LNCaP clone FGC (cell line): ENCODE measurements around the gene PHGDH.

Experiments used
- DNase-seq: peaks from one replicate; pipeline ENCODE4 v3.0.0-alpha.2; 2011; ENCODE audit warnings: low read depth
- H3K4me3 ChIP-seq: 2 replicates; pipeline ENCODE4 v1.5.1; 2011; ENCODE audit warnings: mild to moderate bottlenecking, low read depth, low read length, control low read depth
- TF ChIP-seq, protein P1 (sequence below): IDR thresholded peaks from 2 replicates; pipeline ENCODE4 v1.5.1; 2012; ENCODE audit warnings: mild to moderate bottlenecking; ENCODE audit not compliant: control insufficient read depth, insufficient read depth; ENCODE audit errors: extremely low read depth

Gene PHGDH

DNA sequence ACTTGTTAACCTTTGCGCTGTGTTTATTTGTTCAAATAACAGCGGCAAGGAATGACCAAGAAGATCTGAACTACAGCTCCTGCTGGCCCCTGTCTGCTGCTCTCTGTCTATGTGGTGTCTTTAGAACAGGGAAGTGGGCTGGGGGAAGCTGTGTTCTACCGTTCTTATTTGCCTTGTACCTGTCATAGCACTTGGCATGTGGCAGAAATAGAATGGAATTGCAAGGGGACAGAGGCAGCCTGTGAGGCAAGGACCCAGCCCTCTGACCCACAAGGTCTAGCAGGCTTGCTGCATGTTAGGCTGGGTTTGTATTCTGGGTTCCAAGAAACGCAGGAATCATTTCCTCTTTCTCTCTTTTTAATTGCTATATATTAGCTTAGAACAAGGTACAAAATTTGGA, 36.3 kb downstream of the PHGDH start:
- TF ChIP-seq, protein P1, sequence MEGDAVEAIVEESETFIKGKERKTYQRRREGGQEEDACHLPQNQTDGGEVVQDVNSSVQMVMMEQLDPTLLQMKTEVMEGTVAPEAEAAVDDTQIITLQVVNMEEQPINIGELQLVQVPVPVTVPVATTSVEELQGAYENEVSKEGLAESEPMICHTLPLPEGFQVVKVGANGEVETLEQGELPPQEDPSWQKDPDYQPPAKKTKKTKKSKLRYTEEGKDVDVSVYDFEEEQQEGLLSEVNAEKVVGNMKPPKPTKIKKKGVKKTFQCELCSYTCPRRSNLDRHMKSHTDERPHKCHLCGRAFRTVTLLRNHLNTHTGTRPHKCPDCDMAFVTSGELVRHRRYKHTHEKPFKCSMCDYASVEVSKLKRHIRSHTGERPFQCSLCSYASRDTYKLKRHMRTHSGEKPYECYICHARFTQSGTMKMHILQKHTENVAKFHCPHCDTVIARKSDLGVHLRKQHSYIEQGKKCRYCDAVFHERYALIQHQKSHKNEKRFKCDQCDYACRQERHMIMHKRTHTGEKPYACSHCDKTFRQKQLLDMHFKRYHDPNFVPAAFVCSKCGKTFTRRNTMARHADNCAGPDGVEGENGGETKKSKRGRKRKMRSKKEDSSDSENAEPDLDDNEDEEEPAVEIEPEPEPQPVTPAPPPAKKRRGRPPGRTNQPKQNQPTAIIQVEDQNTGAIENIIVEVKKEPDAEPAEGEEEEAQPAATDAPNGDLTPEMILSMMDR = no peak
- no peak overlapping the region for H3K4me3 ChIP-seq
- DNase-seq = no peak

DNA sequence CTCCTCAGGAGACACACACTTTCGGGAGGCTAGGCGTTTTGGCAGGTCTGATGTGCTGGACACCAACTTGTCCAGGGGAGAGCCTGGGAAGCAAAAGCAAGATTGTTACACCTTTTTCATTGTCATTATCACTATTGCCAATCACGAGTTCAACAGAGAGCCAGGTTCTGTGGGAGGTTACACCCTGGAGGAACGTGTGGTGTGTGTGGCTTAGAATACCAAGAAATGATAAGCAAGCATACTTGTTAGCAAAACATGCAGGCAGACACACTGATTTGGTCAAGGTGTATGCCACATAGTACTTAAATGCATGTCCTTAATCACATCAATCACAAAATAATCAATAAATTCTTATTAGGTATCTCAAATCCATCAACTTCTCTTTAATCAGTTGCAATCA, 40.9 kb downstream of the PHGDH start:
- TF ChIP-seq, protein P1 = no peak
- no peak overlapping the region for H3K4me3 ChIP-seq
- no peak for DNase-seq

- no peak overlapping the region for H3K4me3 ChIP-seq
- TF ChIP-seq, protein P1 = no peak
- DNase-seq = no peak
Observed at GRCh38 chr1:119758584-119758983, 46.9 kb downstream of the PHGDH start.

DNA sequence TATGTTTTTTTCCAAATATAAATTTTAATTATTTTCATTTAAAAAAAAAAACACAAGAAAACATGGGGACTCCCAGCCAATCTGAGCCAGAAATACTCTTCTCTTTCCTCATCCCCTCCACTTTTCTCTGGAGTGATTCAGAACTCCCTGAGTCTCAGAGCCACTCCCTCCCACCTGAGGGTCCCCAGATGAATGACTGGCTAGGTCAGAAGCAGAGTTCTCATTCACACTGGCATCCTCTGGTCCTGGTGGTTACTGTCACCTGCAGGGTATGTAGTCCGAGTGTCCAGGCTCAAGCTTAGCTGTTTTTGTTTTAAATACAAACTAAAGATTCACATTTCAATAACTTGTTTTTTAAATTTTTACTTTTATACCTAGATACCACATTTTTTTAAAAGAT, 50.7 kb downstream of the PHGDH start:
- no peak overlapping the region for H3K4me3 ChIP-seq
- TF ChIP-seq, protein P1 = no peak
- DNase-seq = no peak

DNA sequence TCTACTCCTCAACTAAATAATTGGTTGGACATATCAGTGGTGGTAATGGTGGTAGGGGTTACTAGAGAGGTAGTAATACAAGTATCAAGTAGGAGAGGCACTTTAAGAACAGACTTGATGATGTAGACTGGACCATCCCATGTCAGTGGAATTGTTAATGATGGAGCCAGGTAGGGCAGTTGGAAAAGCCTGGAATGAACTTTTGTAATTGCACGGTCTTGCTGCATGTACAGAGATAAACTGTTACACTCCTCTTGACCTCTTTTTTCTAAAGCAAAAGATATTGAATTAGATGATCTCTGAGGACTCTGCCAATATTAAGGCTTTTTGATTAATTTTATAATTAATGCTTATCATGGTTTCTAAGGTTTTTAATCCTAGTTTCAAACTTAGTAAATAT, 51.2 kb downstream of the PHGDH start:
- TF ChIP-seq, protein P1 = no peak
- H3K4me3 ChIP-seq = no peak overlapping the region
- no peak for DNase-seq

DNA sequence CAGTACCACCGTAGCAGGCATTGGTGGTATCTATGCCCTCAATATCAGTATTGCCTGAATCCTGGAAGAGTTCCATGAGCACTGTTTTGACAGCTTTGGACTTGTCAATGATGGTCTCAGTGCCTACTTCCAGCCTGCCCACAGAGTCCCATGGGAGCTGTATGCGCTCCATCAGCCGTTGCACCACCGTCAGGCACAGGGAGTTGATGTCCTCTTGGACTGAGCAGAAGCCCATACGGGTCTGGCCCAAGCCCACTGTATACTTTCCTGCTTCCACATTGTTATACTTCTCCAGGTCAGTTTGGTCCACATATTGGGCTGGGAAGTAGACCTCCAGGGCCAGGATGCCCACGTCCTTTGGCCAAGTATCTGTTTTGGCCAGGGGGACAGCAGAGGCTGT, 52.5 kb downstream of the PHGDH start:
- no peak for DNase-seq
- H3K4me3 ChIP-seq = no peak overlapping the region
- TF ChIP-seq, protein P1 = no peak

DNA sequence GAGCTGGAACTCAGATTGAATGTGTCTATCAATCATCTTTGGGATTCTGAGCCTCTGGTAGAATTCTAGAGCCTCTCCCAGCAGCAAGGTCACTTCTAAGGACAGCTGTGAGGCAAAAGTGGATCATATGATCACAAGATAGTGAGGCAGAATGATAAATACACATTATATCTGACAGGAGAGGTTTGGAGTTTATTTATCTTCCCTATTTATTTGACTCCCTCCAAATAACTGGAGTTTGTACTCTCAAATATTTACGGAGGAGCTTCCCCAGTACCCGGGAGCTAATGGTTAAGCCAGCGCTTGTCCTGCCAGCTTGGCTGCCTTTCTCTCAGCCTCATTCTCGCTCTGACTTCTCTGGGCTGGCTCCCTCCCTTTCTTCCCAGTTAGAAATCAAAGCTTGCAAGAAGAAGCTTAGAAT, 54.6 kb downstream of the PHGDH start:
- DNase-seq = peak; percentile 94
- TF ChIP-seq, protein P1 = no peak
- peak overlapping the region; percentile 8; the same call in 1 of the 2 replicates for H3K4me3 ChIP-seq
